Measurements from ENCODE around the gene CTCF. TPM values are rescaled to one million over a fixed set of nuclear protein-coding genes. Genes with fewer than 3 reads are reported as not detected.

Gene CTCF
- total RNA-seq, 1 experiment from 2014 or later: 33.1 TPM

DNA sequence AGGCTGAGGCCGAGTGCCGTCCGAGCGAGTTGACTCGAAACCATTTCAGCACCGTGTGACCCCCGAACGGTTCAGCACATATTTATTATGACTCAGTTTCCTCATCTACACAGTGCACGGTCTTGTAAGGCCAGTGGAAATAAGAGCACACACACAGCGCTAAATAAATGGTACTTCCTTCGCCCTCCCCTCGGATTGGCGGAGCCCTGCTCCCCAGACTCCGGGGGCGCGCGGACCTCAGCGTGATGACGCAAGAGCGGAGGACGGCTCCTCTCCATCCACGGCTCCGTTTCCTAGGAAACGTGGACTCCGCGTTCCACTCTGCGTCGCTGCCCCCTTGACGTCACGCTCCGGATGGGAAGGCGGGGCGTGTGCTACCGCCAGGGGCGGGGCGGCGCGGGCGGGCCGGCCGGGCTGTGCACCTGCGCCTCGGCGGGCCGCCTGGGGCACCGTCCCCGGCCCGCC, 98.3 kb downstream of the CTCF start, which contains the start of gene PARD6A:
TSS of gene PARD6A (plus strand) at position 397 of the 465 bp plus-strand sequence. CDS start 79 bp downstream, outside the sequence.
- H3K27me3 ChIP-seq (ENCODE audit: control insufficient read depth, insufficient read depth, low read length): no peaks in the 10 kb centered on the region
- peak within 1 kb of the TSS; percentile 85 for H3K27ac ChIP-seq (ENCODE audit: low read length)
- ATAC-seq (peak; percentile 92), DNase-seq (ENCODE audit: low read depth, low spot score) (peak; percentile 41)
- H3K36me3 ChIP-seq (ENCODE audit: control insufficient read depth, insufficient read depth, low read length): peaks cover 2% of the 10 kb centered on the region; the same call in 1 of the 2 replicates
- peaks cover 3% of the 10 kb centered on the region; the same call in 1 of the 2 replicates for H3K4me1 ChIP-seq (ENCODE audit: control insufficient read depth, insufficient read depth, low read length)
- POLR2A ChIA-PET: no interaction called here
- intact Hi-C loops (cut with micrococcal nuclease; ENCODE audit: unreplicated experiment): no loop called here
- BruUV-seq (replicated peaks): no TSS peak
- no peaks in the 10 kb centered on the region for H3K9me3 ChIP-seq (ENCODE audit: control insufficient read depth, insufficient read depth, low read depth, low read length)
- TF ChIP-seq SIN3A (IDR thresholded peaks at IDR 0.05; ENCODE audit: borderline replicate concordance, insufficient read depth, low read depth, low read length) (no peak), TCF7L2 (IDR thresholded peaks at IDR 0.05; ENCODE audit: low read depth, low read length) (no peak), POLR2AphosphoS5 (IDR thresholded peaks at IDR 0.05; ENCODE audit: low read depth, low read length) (no peak)
- TF ChIP-seq, protein P1, sequence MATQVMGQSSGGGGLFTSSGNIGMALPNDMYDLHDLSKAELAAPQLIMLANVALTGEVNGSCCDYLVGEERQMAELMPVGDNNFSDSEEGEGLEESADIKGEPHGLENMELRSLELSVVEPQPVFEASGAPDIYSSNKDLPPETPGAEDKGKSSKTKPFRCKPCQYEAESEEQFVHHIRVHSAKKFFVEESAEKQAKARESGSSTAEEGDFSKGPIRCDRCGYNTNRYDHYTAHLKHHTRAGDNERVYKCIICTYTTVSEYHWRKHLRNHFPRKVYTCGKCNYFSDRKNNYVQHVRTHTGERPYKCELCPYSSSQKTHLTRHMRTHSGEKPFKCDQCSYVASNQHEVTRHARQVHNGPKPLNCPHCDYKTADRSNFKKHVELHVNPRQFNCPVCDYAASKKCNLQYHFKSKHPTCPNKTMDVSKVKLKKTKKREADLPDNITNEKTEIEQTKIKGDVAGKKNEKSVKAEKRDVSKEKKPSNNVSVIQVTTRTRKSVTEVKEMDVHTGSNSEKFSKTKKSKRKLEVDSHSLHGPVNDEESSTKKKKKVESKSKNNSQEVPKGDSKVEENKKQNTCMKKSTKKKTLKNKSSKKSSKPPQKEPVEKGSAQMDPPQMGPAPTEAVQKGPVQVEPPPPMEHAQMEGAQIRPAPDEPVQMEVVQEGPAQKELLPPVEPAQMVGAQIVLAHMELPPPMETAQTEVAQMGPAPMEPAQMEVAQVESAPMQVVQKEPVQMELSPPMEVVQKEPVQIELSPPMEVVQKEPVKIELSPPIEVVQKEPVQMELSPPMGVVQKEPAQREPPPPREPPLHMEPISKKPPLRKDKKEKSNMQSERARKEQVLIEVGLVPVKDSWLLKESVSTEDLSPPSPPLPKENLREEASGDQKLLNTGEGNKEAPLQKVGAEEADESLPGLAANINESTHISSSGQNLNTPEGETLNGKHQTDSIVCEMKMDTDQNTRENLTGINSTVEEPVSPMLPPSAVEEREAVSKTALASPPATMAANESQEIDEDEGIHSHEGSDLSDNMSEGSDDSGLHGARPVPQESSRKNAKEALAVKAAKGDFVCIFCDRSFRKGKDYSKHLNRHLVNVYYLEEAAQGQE (IDR thresholded peaks at IDR 0.05; ENCODE audit: insufficient read depth in 1 of 2, low read depth in 2 of 2, low read length in 1 of 2): no peak
- TF ChIP-seq, protein P2, sequence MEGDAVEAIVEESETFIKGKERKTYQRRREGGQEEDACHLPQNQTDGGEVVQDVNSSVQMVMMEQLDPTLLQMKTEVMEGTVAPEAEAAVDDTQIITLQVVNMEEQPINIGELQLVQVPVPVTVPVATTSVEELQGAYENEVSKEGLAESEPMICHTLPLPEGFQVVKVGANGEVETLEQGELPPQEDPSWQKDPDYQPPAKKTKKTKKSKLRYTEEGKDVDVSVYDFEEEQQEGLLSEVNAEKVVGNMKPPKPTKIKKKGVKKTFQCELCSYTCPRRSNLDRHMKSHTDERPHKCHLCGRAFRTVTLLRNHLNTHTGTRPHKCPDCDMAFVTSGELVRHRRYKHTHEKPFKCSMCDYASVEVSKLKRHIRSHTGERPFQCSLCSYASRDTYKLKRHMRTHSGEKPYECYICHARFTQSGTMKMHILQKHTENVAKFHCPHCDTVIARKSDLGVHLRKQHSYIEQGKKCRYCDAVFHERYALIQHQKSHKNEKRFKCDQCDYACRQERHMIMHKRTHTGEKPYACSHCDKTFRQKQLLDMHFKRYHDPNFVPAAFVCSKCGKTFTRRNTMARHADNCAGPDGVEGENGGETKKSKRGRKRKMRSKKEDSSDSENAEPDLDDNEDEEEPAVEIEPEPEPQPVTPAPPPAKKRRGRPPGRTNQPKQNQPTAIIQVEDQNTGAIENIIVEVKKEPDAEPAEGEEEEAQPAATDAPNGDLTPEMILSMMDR (IDR thresholded peaks at IDR 0.05): no peak
- H3K4me3 ChIP-seq (ENCODE audit: low read depth in 2 of 2, low read length in 2 of 2): peak within 1 kb of the TSS; percentile 82 to 86
- CTCF ChIA-PET: interaction anchor here (0.6 to 1.0 kb wide), 2 partner anchors 108 to 140 kb away, joined by 3 to 5 read pairs; no protein-coding TSS in a partner anchor
- in situ Hi-C loops (cut with HindIII; ENCODE audit: low pct_unique_long_range_greater_than_20kb, low sequenced_read_pairs): no loop called here

DNA sequence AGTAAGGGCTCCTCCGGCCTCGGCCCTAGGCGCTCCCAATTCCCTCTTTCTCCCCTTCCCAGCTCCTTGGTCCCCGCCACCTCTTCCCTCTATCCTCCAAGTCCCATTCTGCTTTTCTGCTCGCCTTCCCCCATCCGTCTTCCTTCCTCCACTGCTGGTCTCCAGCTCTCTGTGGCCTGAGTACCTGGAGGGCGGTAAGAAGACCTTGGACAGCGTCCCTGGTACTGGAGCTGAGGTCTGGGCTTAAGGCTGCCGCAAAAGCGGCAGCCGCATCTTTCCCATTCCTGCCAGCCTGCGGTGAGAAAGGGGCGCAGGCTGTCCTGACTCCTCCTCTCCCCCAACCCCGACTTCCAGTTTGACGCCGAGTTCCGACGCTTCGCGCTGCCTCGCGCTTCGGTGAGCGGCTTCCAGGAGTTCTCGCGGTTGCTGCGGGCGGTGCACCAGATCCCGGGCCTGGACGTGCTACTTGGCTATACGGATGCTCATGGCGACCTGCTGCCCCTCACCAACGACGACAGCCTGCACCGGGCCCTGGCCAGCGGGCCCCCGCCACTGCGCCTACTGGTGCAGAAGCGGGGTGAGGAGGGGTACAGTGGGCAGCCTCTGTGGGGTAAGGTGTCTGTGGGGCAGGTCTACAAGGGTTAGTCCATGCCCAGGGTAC, 98.9 kb downstream of the CTCF start:
- CTCF ChIA-PET: no interaction called here
- intact Hi-C loops (cut with micrococcal nuclease; ENCODE audit: unreplicated experiment) (no loop called here), in situ Hi-C loops (cut with HindIII; ENCODE audit: low pct_unique_long_range_greater_than_20kb, low sequenced_read_pairs) (no loop called here)
- POLR2A ChIA-PET: no interaction called here
- TF ChIP-seq, protein P2 (IDR thresholded peaks at IDR 0.05): no peak
- TF ChIP-seq, protein P1 (IDR thresholded peaks at IDR 0.05; ENCODE audit: insufficient read depth in 1 of 2, low read depth in 2 of 2, low read length in 1 of 2): peak; percentile 82 to 84
- no peaks in the 10 kb centered on the region for H3K27me3 ChIP-seq (ENCODE audit: control insufficient read depth, insufficient read depth, low read length)
- H3K4me3 ChIP-seq (ENCODE audit: low read depth in 2 of 2, low read length in 2 of 2): peak overlapping the region; percentile 54 to 86
- peaks cover 2% of the 10 kb centered on the region; the same call in 1 of the 2 replicates for H3K36me3 ChIP-seq (ENCODE audit: control insufficient read depth, insufficient read depth, low read length)
- ATAC-seq (peak; percentile 7), DNase-seq (ENCODE audit: low read depth, low spot score) (no peak)
- H3K27ac ChIP-seq (ENCODE audit: low read length): peak overlapping the region; percentile 57; the same call in 1 of the 2 replicates
- no peaks in the 10 kb centered on the region for H3K9me3 ChIP-seq (ENCODE audit: control insufficient read depth, insufficient read depth, low read depth, low read length)
- peaks cover 3% of the 10 kb centered on the region; the same call in 1 of the 2 replicates for H3K4me1 ChIP-seq (ENCODE audit: control insufficient read depth, insufficient read depth, low read length)
- no TSS peak for BruUV-seq (replicated peaks)

Measured in Panc1 (cell line).